Gastrocnemius medialis (tissue), 4 donors: ENCODE results near the gene ST6GALNAC6. TPM values are rescaled to one million over a fixed set of nuclear protein-coding genes. Genes with fewer than 3 reads are reported as not detected.

Experiments
- ATAC-seq, 2 donors: fragments of 150-250 bp; one replicate each; pipeline ENCODE4 v1.9.1; 2016
- DNase-seq, 2 donors: peaks; one replicate each; pipeline ENCODE4 v3.0.0-alpha.2; 2019
- H3K27ac ChIP-seq, 4 donors: fragments of 200-600 bp; sonication (generic); 1 replicate in 1 of 4; 2 replicates in 3 of 4; pipeline ENCODE4 v1.5.1; 2016 to 2018; ENCODE audit warnings: mild to moderate bottlenecking in 2 of 4, moderate library complexity in 1 of 4
- H3K27me3 ChIP-seq, 3 donors: fragments of 200-600 bp; sonication (generic) in 2 of 3; 1 replicate in 1 of 3; 2 replicates in 2 of 3; pipeline versions ENCODE4 v1.5.1 to v1.6.0; 2016 to 2019; ENCODE audit warnings: mild to moderate bottlenecking in 1 of 3, moderate library complexity in 1 of 3
- H3K36me3 ChIP-seq, 2 donors: fragments of 200-600 bp; sonication (generic) in 1 of 2; one replicate each; pipeline ENCODE4 v1.5.1; 2017 to 2018
- H3K4me1 ChIP-seq, 2 donors: fragments of 200-600 bp; sonication (generic) in 1 of 2; one replicate each; pipeline ENCODE4 v1.5.1; 2016 to 2017; ENCODE audit warnings: mild to moderate bottlenecking in 2 of 2
- H3K4me3 ChIP-seq, 4 donors: fragments of 200-600 bp; sonication (generic) in 3 of 4; 1 replicate in 1 of 4; 2 replicates in 3 of 4; pipeline ENCODE4 v1.5.1; 2016 to 2019; ENCODE audit warnings: mild to moderate bottlenecking in 2 of 4
- H3K9me3 ChIP-seq, 3 donors: fragments of 200-600 bp; sonication (generic) in 2 of 3; 1 replicate in 1 of 3; 2 replicates in 2 of 3; pipeline ENCODE4 v1.5.1; 2016 to 2019
- CTCF ChIP-seq, 5 experiments: fragments of 450-650 bp in 3 of 5; fragments of 200-600 bp in 2 of 5; sonication (generic) in 2 of 5; IDR thresholded peaks in 4 of 5; conservative IDR thresholded peaks in 1 of 5; 1 replicate in 4 of 5; 2 replicates in 1 of 5; pipeline ENCODE4 v1.5.1; 2016 to 2019; ENCODE audit warnings: antibody characterized with exemption in 5 of 5, mild to moderate bottlenecking in 3 of 5, moderate library complexity in 3 of 5
- POLR2A ChIP-seq, 2 donors: fragments of 450-650 bp; IDR thresholded peaks; one replicate each; pipeline ENCODE4 v1.6.1; 2017; ENCODE audit warnings: antibody characterized with exemption in 2 of 2, mild to moderate bottlenecking in 2 of 2, moderate library complexity in 2 of 2
- in situ Hi-C, 4 donors: fragments of 200-750 bp; cut with MboI; loops; one replicate each; pipeline versions ENCODE4 v1.15.0 to v1.8.0; 2017; ENCODE audit warnings: low sequenced_read_pairs in 4 of 4
- intact Hi-C: fragments of 100-400 bp; cut with DNase I; formaldehyde crosslinking; loops from one replicate; pipeline ENCODE4 v1.15.1; 2023; ENCODE audit warnings: low total_unique reads
- total RNA-seq, 4 donors: library from RNA; depleted of rRNA; stranded (reverse); fragments of >200 nt; gene quantifications; one replicate each; pipeline versions ENCODE4 v1.1.0 to v1.2.3, GENCODE V29; 2016

The ST6GALNAC6 gene
- total RNA-seq, 4 donors from 2014 or later: 46.7 to 69.3 (median 56.9) TPM

DNA sequence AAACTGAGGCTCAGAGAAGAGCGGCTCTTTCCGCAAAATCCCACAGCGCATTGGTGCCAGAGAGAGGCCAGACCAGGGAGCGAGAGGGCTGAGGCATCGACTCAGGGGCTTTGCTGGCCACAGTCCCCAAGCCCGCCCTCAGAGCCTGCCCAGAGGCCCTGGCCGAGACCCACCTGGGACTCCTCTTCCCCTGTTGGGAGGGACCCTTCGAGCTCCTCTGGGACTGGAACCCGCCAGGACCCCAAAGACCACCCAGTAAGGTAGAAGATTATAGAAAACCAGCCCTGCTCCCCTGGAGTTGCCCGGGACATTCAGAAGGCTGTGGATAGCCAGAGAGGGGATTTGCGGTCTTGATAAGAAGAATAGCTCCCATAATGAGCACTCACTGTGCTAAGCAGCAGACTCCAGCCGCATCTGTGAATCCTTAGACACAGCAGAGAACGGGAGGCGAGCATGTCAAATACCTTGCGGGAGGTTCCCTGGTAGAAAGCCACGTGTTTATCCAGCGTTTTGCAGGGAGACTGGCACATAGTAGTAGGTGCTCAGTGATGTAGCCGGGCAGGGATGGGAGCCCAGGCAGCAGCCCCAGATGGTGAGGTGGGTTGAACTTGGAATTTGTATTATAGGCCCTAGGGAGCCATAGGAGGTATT, 21.3 kb downstream of the ST6GALNAC6 start:
- in situ Hi-C loops (no loop called here), intact Hi-C loops (loop anchor here (5.0 kb wide), 3 partner anchors 91 to 291 kb away; partner anchors contain the start of gene CDK9)
- peak overlapping the region; percentile 60 to 74 (median 68) for H3K4me3 ChIP-seq
- H3K36me3 ChIP-seq: no peaks in the 10 kb centered on the region
- H3K9me3 ChIP-seq: no peaks in the 10 kb centered on the region
- peak overlapping the region; percentile 86 to 96 (median 91) for H3K27ac ChIP-seq
- ATAC-seq (no peak), DNase-seq (no peak)
- TF ChIP-seq CTCF (IDR thresholded peaks at IDR 0.05 in 4 of 5, conservative IDR thresholded peaks at IDR 0.05 in 1 of 5) (no peak), POLR2A (IDR thresholded peaks at IDR 0.05) (no peak)
- H3K27me3 ChIP-seq: no peaks in the 10 kb centered on the region
- H3K4me1 ChIP-seq: peaks cover 46 to 47% of the 10 kb centered on the region in 2 donors

GRCh38 chr9:127877566-127877998, 21.8 kb downstream of the ST6GALNAC6 start, which contains the start of gene AK1:
Gene AK1, minus strand, starts transcription at chr9:127877675. Its CDS starts 3,058 bp downstream, at chr9:127874617.
- TF ChIP-seq CTCF (IDR thresholded peaks at IDR 0.05 in 4 of 5, conservative IDR thresholded peaks at IDR 0.05 in 1 of 5): no peak
- peak; percentile 74 to 90 for TF ChIP-seq POLR2A (IDR thresholded peaks at IDR 0.05)
- Histone ChIP-seq H3K4me3 (peak within 1 kb of the TSS; percentile 60 to 74 (median 68)), H3K9me3 (no peaks in the 10 kb centered on the region), H3K27ac (peak within 1 kb of the TSS; percentile 86 to 96 (median 91)), H3K36me3 (peaks cover 0 to 3% of the 10 kb centered on the region in 2 donors), H3K27me3 (no peaks in the 10 kb centered on the region), H3K4me1 (peaks cover 47 to 48% of the 10 kb centered on the region in 2 donors)
- in situ Hi-C loops (no loop called here), intact Hi-C loops (loop anchor here (1.0 to 5.0 kb wide), 6 partner anchors 20 to 290 kb away; partner anchors contain the start of genes CDK9, FPGS and ST6GALNAC4)
- DNase-seq (peak; percentile 75 to 83), ATAC-seq (peak; percentile 68 to 70)

DNA sequence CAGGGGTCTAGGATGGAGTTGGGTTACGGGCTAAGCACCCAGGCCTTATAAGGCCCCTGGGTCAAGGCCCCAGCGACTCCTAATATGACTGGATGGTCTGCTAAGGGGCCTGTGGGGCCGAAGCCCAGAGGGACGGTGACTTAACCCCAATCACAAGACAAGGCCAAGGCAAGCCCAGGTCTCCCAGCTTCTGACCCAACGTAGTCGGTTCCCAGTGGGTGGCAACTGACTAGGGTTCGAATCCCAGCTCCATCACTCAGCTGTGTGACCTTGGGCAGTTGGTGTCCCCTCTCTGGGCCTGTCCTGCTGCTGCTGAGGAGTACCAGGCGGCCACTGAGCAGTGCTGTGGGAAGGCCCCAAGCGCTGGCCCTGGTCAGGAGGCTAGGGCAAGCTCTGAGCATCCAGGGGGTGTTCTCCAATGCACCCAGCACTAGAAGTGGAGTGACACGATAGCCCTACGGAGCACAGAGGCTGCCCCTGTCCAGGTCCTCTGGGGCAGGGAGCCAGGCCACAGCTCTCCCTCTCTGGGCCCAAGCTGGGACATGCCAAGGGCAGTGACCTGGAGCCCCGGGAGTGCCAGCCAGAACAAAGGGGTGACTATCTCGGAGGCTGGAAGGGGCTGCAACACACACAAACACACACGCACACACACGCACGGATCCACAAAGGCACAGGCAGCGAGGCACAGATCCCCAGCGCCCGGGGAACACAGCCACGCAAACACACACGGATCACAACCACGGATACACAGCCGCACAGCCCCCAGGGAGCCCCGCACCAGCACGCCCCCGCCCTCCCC, 22.4 kb downstream of the ST6GALNAC6 start:
- Histone ChIP-seq H3K9me3 (no peaks in the 10 kb centered on the region), H3K4me3 (peak overlapping the region; percentile 60 to 74 (median 68)), H3K27me3 (no peaks in the 10 kb centered on the region), H3K4me1 (peaks cover 47 to 48% of the 10 kb centered on the region in 2 donors), H3K27ac (peak overlapping the region; percentile 86 to 96 (median 91)), H3K36me3 (peaks cover 0 to 9% of the 10 kb centered on the region in 2 donors)
- peak in 1 of 2 donors; percentile 61 for DNase-seq
- ATAC-seq: peak; percentile 41
- intact Hi-C loops (loop anchor here (1.0 to 5.0 kb wide), 6 partner anchors 20 to 290 kb away; partner anchors contain the start of genes CDK9, FPGS and ST6GALNAC4), in situ Hi-C loops (no loop called here)
- TF ChIP-seq POLR2A (IDR thresholded peaks at IDR 0.05): no peak
- no peak for TF ChIP-seq CTCF (IDR thresholded peaks at IDR 0.05 in 4 of 5, conservative IDR thresholded peaks at IDR 0.05 in 1 of 5)

GRCh38 chr9:127876026-127876763, 23.2 kb downstream of the ST6GALNAC6 start:
- Histone ChIP-seq H3K4me1 (peaks cover 47 to 48% of the 10 kb centered on the region in 2 donors), H3K36me3 (peaks cover 0 to 17% of the 10 kb centered on the region in 2 donors), H3K9me3 (no peaks in the 10 kb centered on the region), H3K4me3 (peak overlapping the region; percentile 60 to 74 (median 68)), H3K27ac (peak overlapping the region; percentile 86 to 96 (median 91)), H3K27me3 (no peaks in the 10 kb centered on the region)
- ATAC-seq (peak in 1 of 2 donors; percentile 10), DNase-seq (peak in 1 of 2 donors; percentile 69)
- intact Hi-C loops (loop anchor here (2.0 to 5.0 kb wide), 5 partner anchors 41 to 289 kb away; partner anchors contain the start of genes CDK9, FPGS and ST6GALNAC4), in situ Hi-C loops (no loop called here)
- TF ChIP-seq CTCF (IDR thresholded peaks at IDR 0.05 in 4 of 5, conservative IDR thresholded peaks at IDR 0.05 in 1 of 5) (no peak), POLR2A (IDR thresholded peaks at IDR 0.05) (no peak)
